ENCODE measurements around the gene GALNT2. TPM values are rescaled to one million over a fixed set of nuclear protein-coding genes. Genes with fewer than 3 reads are reported as not detected.
A peak's percentile ranks its signal among the peaks of the same experiment; 100 is the strongest.

GALNT2 gene
- total RNA-seq, 1 experiment from 2014 or later = 62.2 TPM

GRCh38 chr1:230268371-230269170, 201.5 kb downstream of the GALNT2 start:
- CTCF ChIA-PET = interaction anchor here (1.1 kb wide), 1 partner anchor 20 kb away, joined by 4 read pairs; no protein-coding TSS in a partner anchor
- peak; percentile 64 to 67 for DNase-seq
- Mint-ChIP-seq H3K27me3 (ENCODE audit: insufficient read depth, unreplicated experiment) (no peaks in the 10 kb centered on the region), H3K4me1 (ENCODE audit: low read depth, unreplicated experiment) (peaks cover 16% of the 10 kb centered on the region), H3K4me3 (ENCODE audit: unreplicated experiment) (no peak overlapping the region), H3K9me3 (ENCODE audit: unreplicated experiment) (no peaks in the 10 kb centered on the region), H3K27ac (ENCODE audit: unreplicated experiment) (peak overlapping the region; percentile 66), H3K36me3 (ENCODE audit: insufficient read depth, unreplicated experiment) (peaks cover 5% of the 10 kb centered on the region)
- Histone ChIP-seq H3K9me3 (no peaks in the 10 kb centered on the region), H3K4me3 (ENCODE audit: low read depth, low read length) (no peak overlapping the region), H3K36me3 (ENCODE audit: control insufficient read depth, insufficient read depth, low read length) (peaks cover 6% of the 10 kb centered on the region), H3K4me1 (peaks cover 13% of the 10 kb centered on the region; the same call in 1 of the 2 replicates), H3K27me3 (replicated peaks; ENCODE audit: control insufficient read depth, insufficient read depth, low read length) (no peaks in the 10 kb centered on the region)
- POLR2A ChIA-PET = no interaction called here
- TF ChIP-seq CTCF (IDR thresholded peaks at IDR 0.05; ENCODE audit: insufficient read depth in 1 of 2, low read depth in 1 of 2, low read length in 1 of 2, severe bottlenecking in 1 of 2, unreplicated experiment in 1 of 2) = peak; percentile 53 to 71
- no TSS peak for BruUV-seq (replicated peaks)
- intact Hi-C loops (cut with micrococcal nuclease; ENCODE audit: unreplicated experiment) = loop anchor here (2.0 kb wide), 1 partner anchor 202 kb away; the partner anchor contains the start of gene GALNT2

- Histone ChIP-seq H3K36me3 (ENCODE audit: control insufficient read depth, insufficient read depth, low read length) (peaks cover 4% of the 10 kb centered on the region), H3K4me1 (peaks cover 13% of the 10 kb centered on the region; the same call in 1 of the 2 replicates), H3K4me3 (ENCODE audit: low read depth, low read length) (no peak overlapping the region), H3K27me3 (replicated peaks; ENCODE audit: control insufficient read depth, insufficient read depth, low read length) (no peaks in the 10 kb centered on the region), H3K9me3 (no peaks in the 10 kb centered on the region)
- POLR2A ChIA-PET = no interaction called here
- CTCF ChIA-PET = no interaction called here
- no peak for DNase-seq
- no TSS peak for BruUV-seq (replicated peaks)
- Mint-ChIP-seq H3K9me3 (ENCODE audit: unreplicated experiment) (no peaks in the 10 kb centered on the region), H3K27ac (ENCODE audit: unreplicated experiment) (no peak overlapping the region), H3K4me1 (ENCODE audit: low read depth, unreplicated experiment) (peaks cover 16% of the 10 kb centered on the region), H3K4me3 (ENCODE audit: unreplicated experiment) (no peak overlapping the region), H3K36me3 (ENCODE audit: insufficient read depth, unreplicated experiment) (peaks cover 5% of the 10 kb centered on the region), H3K27me3 (ENCODE audit: insufficient read depth, unreplicated experiment) (no peaks in the 10 kb centered on the region)
- intact Hi-C loops (cut with micrococcal nuclease; ENCODE audit: unreplicated experiment) = no loop called here
- no peak for TF ChIP-seq CTCF (IDR thresholded peaks at IDR 0.05; ENCODE audit: insufficient read depth in 1 of 2, low read depth in 1 of 2, low read length in 1 of 2, severe bottlenecking in 1 of 2, unreplicated experiment in 1 of 2)
Measured at GRCh38 chr1:230270185-230270558, 203.1 kb downstream of the GALNT2 start.

GRCh38 chr1:230270559-230271281, 203.7 kb downstream of the GALNT2 start:
- BruUV-seq (replicated peaks) = no TSS peak
- H3K9me3 ChIP-seq = no peaks in the 10 kb centered on the region
- peak in 1 of 2 experiments; percentile 13 for DNase-seq
- intact Hi-C loops (cut with micrococcal nuclease; ENCODE audit: unreplicated experiment) = no loop called here
- no peaks in the 10 kb centered on the region for H3K27me3 Mint-ChIP-seq (ENCODE audit: insufficient read depth, unreplicated experiment)
- no peak overlapping the region for H3K27ac Mint-ChIP-seq (ENCODE audit: unreplicated experiment)
- no peaks in the 10 kb centered on the region for H3K9me3 Mint-ChIP-seq (ENCODE audit: unreplicated experiment)
- H3K4me3 Mint-ChIP-seq (ENCODE audit: unreplicated experiment) = no peak overlapping the region
- H3K36me3 Mint-ChIP-seq (ENCODE audit: insufficient read depth, unreplicated experiment) = peaks cover 5% of the 10 kb centered on the region
- POLR2A ChIA-PET = no interaction called here
- peaks cover 2% of the 10 kb centered on the region; the same call in 1 of the 2 replicates for H3K36me3 ChIP-seq (ENCODE audit: control insufficient read depth, insufficient read depth, low read length)
- H3K4me3 ChIP-seq (ENCODE audit: low read depth, low read length) = no peak overlapping the region
- TF ChIP-seq CTCF (IDR thresholded peaks at IDR 0.05; ENCODE audit: insufficient read depth in 1 of 2, low read depth in 1 of 2, low read length in 1 of 2, severe bottlenecking in 1 of 2, unreplicated experiment in 1 of 2) = no peak
- H3K27me3 ChIP-seq (replicated peaks; ENCODE audit: control insufficient read depth, insufficient read depth, low read length) = no peaks in the 10 kb centered on the region
- peaks cover 13% of the 10 kb centered on the region; the same call in 1 of the 2 replicates for H3K4me1 ChIP-seq
- peaks cover 16% of the 10 kb centered on the region for H3K4me1 Mint-ChIP-seq (ENCODE audit: low read depth, unreplicated experiment)
- CTCF ChIA-PET = no interaction called here
